ENCODE results near the gene KCNQ4. TPM values are rescaled to one million over a fixed set of nuclear protein-coding genes. Genes with fewer than 3 reads are reported as not detected.

Gene KCNQ4
- total and polyA plus RNA-seq, 2 of the 8 experiments (the other 6 are each of a cell fraction or from before 2014, with no cell fraction given): 2.2 to 3.9 TPM

DNA sequence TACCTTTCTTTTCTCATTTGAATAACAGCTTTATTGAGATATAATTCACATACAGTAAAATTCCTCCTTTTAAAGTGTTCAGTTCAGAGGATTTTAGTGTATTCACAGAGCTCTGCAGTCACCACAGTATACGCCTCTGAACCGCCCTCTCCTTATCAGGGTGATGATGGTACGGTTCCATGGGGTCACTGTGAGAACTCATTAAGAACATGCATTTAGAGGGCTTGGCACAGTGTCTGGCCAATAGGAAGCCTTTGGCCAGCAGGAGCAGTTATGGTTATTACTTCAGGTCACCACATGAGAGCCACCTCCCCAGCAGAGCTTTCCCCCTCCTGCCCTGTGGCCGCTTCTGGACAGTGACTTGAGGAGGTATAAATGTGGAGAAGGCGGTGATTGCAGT is 27.3 kb downstream of the KCNQ4 start (continued):
- TF ChIP-seq, protein P1, sequence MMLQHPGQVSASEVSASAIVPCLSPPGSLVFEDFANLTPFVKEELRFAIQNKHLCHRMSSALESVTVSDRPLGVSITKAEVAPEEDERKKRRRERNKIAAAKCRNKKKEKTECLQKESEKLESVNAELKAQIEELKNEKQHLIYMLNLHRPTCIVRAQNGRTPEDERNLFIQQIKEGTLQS (IDR thresholded peaks at IDR 0.05; ENCODE audit: insufficient read depth, low read depth, low read length): no peak
- TF ChIP-seq BCL11A (IDR thresholded peaks at IDR 0.05; ENCODE audit: low read depth in 2 of 2, low read length in 2 of 2): no peak
- no peak for TF ChIP-seq CBX8 (IDR thresholded peaks at IDR 0.05; ENCODE audit: borderline replicate concordance, low read depth, low read length)
- no peak for TF ChIP-seq TEAD4 (IDR thresholded peaks at IDR 0.05; ENCODE audit: low read depth, low read length)
- TF ChIP-seq KDM1A (IDR thresholded peaks at IDR 0.05; ENCODE audit: borderline replicate concordance, low read length): no peak
- TF ChIP-seq CBX5 (IDR thresholded peaks at IDR 0.05; ENCODE audit: low read depth, low read length): no peak
